GM18526 (cell line): ENCODE measurements around the gene GFER.

Source experiments
- POLR2A ChIP-seq: IDR thresholded peaks from 3 replicates; pipeline ENCODE4 v1.6.1; 2011; ENCODE audit not compliant: insufficient read length; ENCODE audit errors: extremely low read depth

GFER gene

DNA sequence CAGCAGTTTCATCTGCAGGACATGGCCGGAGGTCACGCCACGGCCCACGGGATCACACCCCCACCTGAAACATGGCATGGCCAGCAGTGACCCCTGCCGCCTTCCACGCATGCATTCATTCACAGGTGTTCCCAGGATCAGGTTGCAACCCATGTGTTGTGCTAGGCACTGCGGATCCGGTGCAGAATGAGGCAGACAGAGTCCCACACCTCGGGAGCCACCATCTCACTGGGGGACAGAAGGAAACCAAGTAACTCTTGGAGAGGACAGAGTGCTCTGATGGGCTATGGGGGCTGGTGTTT lies 36.7 kb upstream of the GFER start:
- TF ChIP-seq POLR2A, result no peak

DNA sequence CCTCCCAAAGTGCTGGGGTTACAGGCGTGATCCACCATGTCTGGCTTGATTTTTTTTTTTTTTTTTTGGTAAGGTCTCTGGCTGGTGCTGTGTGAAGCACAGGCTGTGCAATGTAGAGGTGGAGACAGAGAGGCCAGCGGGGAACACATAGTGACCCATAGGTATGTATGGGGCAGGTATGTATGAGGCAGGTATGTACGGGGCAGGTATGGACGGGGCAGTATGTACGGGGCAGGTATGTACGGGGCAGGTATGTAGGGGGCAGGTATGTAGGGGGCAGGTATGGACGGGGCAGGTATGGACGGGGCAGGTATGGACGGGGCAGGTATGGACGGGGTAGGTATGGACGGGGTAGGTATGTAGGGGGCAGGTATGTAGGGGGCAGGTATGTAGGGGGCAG lies 34.5 kb upstream of the GFER start:
- no peak for TF ChIP-seq POLR2A

DNA sequence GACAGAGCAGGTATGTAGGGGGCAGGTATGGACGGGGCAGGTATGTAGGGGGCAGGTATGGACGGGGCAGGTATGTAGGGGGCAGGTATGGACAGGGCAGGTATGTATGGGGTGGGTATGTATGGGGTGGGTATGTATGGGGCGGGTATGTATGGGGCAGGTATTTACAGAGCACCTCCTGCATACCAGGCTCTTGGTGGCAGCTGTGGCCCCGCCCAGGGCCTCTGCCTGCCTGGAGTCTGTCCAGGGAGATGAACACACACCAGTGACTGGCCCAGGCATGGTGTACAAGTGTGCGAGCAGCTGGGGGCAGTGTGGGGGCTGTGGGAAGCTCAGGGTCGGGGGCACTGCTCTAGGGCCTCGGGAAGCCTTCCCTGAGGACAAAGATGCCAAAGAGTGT lies 33.9 kb upstream of the GFER start:
- no peak for TF ChIP-seq POLR2A

DNA sequence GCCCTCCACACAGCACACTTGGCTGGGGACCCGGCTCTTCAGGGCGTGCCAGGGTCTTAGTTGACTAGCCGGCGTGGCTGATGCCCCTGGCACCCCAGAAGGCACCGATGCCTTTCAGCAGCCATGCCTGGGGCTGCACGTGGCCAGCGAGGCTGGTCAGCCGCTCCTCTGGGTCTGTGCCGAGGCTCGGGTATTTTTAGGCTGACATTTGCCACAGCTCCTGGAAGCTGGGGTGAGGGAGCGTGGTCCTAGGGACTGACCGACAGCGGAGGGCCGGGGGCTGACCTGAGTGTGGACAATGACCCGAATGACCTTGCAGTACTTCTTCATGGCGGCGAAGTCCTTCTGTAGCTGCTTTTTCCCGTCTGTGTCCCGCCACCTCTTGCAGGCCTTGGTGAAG lies 33.4 kb upstream of the GFER start:
- no peak for TF ChIP-seq POLR2A

DNA sequence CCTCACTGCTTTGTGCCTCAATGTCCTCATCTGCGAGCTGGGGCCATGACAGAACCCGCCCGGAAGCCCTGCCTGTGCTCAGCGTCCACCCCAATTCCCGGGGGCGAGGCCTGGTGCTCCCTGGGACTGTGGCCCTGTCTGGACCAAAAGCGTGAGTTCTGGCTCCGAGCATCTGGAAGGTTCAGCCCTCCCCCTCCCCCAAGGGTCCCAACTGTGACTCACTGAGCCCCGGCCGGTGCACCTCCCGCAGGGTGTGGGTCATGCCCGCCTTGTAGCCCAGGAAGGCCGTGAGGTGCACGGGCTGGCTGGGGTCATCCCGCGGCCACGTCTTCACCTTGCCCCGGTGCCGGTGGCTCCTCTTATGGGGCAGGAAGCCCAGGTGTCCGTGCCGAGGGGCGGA lies 30.3 kb upstream of the GFER start:
- no peak for TF ChIP-seq POLR2A

DNA sequence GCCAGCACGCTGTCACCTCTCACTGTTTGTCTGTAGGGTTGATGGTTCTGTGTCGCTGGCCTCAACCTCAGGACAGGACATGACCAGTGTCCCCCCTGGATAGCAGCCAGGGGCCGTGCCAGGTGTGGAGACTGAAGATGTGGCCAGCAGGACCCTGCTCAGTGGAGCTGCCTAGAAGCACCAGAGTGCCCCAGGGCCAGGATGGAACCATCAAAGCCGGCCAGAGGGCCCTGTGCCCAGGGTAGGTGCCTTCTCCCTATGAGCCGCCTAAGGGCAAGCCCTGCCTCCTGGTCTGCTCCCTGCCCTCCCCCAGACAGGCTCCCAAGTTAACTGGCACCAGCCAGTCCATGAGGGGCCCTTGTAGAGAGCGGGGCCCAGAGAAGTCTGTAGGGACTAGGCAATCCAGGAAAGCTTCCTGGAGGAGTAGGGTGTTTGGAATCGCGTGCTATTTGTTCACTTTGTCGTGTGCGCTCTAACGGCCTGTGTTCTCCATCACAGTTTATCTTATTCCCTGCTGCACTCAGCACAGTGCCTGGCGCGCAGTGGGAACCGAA lies 25.2 kb upstream of the GFER start:
- TF ChIP-seq POLR2A, result no peak

DNA sequence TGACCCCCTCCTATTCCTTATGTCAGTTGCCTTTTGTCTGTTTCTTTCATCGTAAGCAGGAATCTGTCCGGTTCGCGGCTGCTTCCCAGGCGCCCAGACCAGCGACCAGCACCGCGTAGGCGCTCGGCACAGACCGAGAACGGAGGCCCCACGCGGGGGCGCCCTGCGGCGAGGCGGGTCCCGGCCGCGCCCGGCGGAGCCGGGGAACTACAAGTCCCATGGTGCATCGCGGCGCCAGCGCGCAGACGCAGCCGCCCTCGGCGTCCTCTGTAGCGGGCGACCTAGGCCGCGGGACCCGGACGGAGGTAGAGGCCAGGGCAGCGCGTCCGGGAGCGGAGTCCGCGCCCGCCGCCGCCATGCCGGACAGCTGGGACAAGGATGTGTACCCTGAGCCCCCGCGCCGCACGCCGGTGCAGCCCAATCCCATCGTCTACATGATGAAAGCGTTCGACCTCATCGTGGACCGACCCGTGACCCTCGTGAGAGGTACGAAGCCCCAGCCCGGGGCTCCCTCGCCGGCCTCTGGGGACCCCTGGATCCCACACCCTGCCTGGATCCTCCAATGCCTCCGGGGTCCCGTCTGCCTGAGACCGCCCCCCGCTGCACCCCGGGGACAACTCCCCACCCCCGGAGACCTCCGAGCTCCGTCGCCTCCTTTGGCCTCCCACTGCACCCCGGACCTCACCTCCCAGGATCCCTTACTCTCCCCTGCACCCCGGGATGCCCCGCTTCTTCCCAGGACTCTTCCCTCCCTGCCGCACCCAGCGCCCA lies 24.5 kb upstream of the GFER start, which contains the start of gene NDUFB10:
NDUFB10 (plus strand) TSS at position 270 of the 771 bp plus-strand sequence; CDS start at position 357, 87 bp downstream.
- TF ChIP-seq POLR2A, result peak; percentile 81

DNA sequence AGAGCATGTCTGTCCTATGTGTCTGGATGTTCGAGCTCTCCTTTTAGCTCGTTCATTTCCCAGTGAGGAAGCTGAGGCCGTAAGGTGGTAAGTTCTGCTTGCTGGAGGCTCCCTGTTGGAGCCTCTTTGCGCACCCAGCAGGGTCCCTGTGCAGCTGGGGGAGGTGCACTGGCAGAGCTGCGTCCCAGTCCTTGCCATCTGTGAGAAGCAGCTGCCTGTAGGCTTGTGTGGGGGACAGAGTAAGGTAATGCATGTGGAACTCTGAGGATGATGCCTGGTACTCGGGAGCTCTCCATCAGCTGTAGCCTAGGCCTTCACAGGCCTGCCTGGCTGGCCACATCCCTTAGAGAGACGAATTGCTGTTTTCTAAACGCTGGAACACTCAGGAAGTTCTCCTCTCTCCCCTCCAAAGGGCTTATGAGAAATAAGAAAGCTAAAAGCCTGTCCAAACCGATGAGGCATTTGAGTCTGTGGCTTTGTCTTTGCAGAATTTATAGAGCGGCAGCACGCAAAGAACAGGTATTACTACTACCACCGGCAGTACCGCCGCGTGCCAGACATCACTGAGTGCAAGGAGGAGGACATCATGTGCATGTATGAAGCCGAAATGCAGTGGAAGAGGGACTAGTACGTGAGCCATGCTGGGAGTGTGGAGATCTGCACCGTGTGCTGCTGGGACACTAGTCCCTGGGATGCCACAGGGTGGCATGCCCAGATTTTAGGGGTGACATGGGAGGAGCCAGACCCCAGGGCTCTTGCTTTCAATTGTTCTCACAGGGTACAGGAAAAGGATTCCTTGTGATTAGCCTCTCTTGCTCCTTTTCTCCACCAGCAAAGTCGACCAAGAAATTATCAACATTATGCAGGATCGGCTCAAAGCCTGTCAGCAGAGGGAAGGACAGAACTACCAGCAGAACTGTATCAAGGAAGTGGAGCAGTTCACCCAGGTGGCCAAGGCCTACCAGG lies 23.0 kb upstream of the GFER start:
- peak; percentile 61 for TF ChIP-seq POLR2A

DNA sequence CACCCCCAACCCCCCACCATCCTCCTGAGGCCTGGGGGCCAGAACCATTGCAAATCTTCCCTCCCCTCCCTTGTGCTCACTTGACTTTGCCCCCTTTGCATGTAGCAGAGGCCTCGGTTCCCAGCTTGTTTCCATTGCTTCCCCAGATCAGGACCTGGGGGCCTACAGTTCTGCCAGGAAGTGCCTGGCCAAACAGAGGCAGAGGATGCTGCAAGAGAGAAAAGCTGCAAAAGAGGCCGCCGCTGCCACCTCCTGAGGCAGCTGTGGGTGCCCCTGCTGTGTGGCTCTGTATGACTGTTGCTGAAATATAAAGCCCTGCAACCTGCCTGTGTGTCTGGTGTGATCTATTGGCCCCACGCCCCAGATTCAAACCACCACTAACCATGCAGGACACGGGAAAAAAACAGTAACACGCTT lies 22.3 kb upstream of the GFER start:
- no peak for TF ChIP-seq POLR2A

DNA sequence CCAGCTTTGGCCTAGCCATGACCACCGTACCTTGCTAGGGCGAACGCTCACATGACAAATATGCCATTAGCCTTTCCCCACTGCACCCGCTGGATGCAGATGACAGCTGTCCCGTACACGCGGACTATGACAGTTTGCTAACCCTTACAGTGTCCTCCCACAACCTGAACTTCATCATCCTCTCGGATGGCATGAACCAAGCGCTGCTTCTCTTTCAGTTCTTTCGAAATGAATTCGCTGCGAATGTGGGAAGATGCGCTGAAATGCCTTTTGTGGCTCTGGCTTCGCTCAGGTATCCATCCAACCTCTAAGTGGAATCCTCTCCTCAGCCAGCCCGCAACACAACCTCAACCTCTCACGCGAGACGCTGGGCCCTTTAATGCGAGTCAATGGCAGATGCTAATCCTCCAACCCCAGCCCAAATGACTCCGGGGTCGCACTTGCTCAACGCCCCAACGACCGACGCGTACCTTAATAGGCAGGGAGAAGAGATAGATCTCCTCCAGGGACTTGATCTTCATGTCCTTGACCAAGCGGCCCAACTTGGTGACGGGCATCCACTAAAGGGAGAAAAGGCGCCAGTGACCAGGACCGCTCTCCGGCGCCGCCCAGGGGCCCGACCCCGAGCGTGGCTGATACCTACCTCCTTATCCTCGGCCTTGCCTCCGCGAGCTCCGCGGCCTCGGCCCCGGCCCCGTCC lies 20.0 kb upstream of the GFER start:
- peak; percentile 25 for TF ChIP-seq POLR2A

DNA sequence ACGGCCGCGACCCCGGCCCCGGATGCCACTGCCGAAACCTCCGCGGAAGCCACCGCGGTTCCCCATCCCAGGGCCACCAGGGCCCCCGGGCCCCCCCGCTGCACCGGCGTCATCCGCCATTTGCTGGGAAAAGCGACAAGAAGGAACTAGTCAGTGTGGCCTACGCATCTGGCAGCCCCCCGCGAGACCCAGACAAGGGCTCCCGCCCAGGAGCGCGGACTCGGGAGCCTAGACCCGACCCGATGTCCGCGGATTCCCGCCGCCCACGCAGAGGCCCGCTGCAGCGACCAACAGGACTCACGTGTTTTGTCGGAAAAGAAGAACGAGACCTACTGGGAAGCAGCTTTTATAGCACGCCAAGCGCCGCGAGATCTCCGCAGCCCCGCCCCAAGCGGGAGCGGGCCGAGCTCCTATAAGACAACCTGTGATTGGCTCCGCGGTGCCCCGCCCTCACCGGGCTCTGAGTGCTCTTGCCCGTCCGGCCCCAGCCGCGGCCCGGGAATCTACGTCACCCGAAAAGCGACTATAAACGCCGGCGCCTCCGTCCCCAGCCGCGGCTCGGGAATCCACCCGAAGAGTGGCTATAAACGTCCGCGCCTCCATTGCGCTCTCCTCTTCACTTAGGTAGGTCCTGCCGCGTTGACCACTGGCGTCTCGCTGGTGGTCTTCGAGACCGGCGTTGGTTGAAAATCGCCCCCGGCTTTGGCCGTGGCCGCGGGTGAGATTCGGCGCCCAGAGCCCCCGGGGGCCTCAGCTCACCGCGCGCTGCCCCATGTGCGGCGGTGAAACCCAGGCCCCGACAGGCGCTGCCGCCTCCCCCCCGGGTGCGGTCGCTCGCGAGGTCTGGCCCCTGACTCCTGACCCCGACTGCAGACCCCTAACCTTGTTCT lies 19.2 kb upstream of the GFER start, which contains the start of gene RPS2:
RPS2 (minus strand) TSS at position 321 of the 890 bp plus-strand sequence; CDS start at position 120, 201 bp downstream.
- peak; percentile 100 for TF ChIP-seq POLR2A

DNA sequence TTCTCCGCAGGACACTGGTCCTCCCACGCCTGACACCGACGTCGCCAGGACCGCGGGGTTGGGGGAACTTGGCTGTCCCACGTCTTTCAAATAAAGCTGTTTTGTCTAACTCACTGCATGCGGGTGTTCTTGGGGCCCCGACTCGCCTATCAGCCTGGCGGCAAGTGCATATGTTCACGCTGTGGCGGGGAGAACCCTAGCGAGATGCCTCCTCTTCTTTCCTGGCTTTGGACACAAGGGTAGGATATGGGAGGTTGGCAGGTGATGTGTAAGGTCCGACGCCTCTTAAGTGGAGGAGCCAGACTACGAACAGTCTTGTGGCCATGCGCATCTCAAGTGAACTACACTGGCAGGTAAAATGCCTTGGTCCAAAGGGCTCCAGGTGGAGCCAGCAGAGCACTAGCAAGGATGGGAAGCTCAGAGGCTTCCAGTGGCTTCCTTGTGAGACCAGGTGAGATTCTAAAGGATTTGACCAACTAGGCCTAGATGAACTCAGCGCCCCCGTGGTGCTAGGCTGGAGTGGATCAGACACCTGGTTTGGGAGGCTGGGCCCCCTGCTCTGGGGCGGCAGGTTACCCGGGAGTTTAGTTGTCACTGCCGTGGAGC lies 18.5 kb upstream of the GFER start:
- no peak for TF ChIP-seq POLR2A

DNA sequence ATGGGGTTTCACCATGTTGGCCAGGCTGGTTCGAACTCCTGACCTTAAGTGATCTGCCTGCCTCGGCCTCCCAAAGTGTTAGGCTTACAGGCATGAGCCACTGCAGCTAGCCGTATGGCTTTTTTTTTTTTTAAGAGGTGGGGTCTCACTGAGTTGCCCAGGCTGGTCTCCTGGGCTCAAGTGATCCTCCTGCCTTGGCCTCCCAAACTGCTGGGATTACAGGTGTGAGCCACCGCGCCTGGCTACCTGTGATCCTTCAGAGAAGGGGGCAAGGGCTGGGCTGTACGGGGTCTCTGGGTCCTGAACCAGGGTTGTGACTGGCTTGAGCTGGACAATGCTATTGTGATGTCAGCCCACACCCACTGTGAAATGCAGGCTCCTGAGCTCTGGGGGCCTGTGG lies 17.5 kb upstream of the GFER start, which contains the start of gene RNF151:
RNF151 (plus strand) TSS at position 397 of the 400 bp plus-strand sequence. CDS start 26 bp downstream, outside the sequence.
- no peak for TF ChIP-seq POLR2A
